ENCODE measurements around the gene MET. TPM values are rescaled to one million over a fixed set of nuclear protein-coding genes. Genes with fewer than 3 reads are reported as not detected.
A peak's percentile ranks its signal among the peaks of the same experiment; 100 is the strongest.

MET gene
- total RNA-seq, 1 experiment from 2014 or later = 242 TPM

DNA sequence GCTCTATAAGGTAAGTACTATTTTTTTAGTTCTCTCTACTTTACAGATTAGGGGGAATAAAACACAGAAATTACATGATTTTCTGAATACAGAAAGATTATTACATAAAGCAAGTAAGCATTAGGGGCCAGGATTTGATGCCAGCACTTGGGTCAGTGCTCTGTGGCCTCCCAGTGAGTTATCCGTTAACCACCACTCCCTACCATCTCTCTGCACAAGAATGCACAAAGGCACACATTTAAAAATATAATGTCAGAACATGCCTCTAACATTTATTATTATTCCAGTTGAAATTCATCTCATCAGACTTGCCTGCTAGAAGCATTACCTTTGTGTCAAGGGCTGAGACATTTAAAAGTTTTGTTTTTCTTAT, 59.0 kb downstream of the MET start:
- CTCF ChIA-PET = interaction anchor here (0.6 kb wide), 1 partner anchor 128 kb away, joined by 3 read pairs; no protein-coding TSS in a partner anchor
- BruUV-seq (replicated peaks) = no TSS peak
- Mint-ChIP-seq H3K9me3 (ENCODE audit: low read depth, unreplicated experiment) (no peaks in the 10 kb centered on the region), H3K27ac (ENCODE audit: unreplicated experiment) (peak overlapping the region; percentile 77), H3K4me3 (ENCODE audit: low read depth, unreplicated experiment) (no peak overlapping the region), H3K27me3 (ENCODE audit: unreplicated experiment) (no peaks in the 10 kb centered on the region), H3K36me3 (ENCODE audit: insufficient read depth, unreplicated experiment) (peaks cover 28% of the 10 kb centered on the region), H3K4me1 (ENCODE audit: low read depth, unreplicated experiment) (peaks cover 75% of the 10 kb centered on the region)
- TF ChIP-seq, protein P1, sequence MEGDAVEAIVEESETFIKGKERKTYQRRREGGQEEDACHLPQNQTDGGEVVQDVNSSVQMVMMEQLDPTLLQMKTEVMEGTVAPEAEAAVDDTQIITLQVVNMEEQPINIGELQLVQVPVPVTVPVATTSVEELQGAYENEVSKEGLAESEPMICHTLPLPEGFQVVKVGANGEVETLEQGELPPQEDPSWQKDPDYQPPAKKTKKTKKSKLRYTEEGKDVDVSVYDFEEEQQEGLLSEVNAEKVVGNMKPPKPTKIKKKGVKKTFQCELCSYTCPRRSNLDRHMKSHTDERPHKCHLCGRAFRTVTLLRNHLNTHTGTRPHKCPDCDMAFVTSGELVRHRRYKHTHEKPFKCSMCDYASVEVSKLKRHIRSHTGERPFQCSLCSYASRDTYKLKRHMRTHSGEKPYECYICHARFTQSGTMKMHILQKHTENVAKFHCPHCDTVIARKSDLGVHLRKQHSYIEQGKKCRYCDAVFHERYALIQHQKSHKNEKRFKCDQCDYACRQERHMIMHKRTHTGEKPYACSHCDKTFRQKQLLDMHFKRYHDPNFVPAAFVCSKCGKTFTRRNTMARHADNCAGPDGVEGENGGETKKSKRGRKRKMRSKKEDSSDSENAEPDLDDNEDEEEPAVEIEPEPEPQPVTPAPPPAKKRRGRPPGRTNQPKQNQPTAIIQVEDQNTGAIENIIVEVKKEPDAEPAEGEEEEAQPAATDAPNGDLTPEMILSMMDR (IDR thresholded peaks at IDR 0.05; ENCODE audit: unreplicated experiment) = no peak
- DNase-seq = no peak
- intact Hi-C loops (cut with micrococcal nuclease; ENCODE audit: unreplicated experiment) = no loop called here

DNA sequence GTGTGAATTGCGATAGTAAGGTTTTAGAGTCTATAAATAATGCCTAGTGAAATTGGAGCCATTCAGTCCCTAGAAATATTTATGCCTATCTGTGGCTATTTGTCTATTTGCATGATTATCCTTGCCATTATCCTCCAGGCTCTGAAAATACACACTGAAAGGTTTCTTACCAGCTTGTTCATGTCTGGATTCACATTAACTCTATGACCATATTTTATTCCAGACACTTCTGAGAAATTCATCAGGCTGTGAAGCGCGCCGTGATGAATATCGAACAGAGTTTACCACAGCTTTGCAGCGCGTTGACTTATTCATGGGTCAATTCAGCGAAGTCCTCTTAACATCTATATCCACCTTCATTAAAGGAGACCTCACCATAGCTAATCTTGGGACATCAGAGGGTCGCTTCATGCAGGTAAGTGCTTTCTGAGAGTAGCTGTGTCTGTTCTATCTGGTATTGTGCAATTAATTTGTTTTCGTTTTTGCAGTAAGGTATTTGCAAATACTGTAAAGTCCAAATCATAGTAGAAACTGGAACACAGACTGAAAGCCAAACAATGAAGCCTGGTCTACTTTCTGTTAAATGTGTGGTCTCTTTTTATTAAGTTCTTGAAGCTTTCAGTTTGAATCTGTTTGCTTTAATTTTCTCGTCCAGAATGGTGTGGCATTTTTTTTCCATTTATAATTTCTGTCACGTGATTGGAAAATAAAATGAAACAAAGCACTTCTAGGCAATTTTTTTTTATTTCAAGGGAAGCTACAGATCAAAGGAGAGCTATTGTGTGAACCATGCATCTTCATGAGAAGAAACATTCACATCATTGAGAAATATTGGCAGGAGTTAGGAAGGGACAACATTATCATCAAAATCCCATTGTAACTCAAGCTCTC, 59.7 kb downstream of the MET start:
- Mint-ChIP-seq H3K27me3 (ENCODE audit: unreplicated experiment) (no peaks in the 10 kb centered on the region), H3K4me3 (ENCODE audit: low read depth, unreplicated experiment) (no peak overlapping the region), H3K36me3 (ENCODE audit: insufficient read depth, unreplicated experiment) (peaks cover 24% of the 10 kb centered on the region), H3K27ac (ENCODE audit: unreplicated experiment) (no peak overlapping the region), H3K9me3 (ENCODE audit: low read depth, unreplicated experiment) (no peaks in the 10 kb centered on the region), H3K4me1 (ENCODE audit: low read depth, unreplicated experiment) (peaks cover 68% of the 10 kb centered on the region)
- DNase-seq = no peak
- BruUV-seq (replicated peaks) = no TSS peak
- CTCF ChIA-PET = no interaction called here
- intact Hi-C loops (cut with micrococcal nuclease; ENCODE audit: unreplicated experiment) = no loop called here
- TF ChIP-seq, protein P1 (IDR thresholded peaks at IDR 0.05; ENCODE audit: unreplicated experiment) = no peak

DNA sequence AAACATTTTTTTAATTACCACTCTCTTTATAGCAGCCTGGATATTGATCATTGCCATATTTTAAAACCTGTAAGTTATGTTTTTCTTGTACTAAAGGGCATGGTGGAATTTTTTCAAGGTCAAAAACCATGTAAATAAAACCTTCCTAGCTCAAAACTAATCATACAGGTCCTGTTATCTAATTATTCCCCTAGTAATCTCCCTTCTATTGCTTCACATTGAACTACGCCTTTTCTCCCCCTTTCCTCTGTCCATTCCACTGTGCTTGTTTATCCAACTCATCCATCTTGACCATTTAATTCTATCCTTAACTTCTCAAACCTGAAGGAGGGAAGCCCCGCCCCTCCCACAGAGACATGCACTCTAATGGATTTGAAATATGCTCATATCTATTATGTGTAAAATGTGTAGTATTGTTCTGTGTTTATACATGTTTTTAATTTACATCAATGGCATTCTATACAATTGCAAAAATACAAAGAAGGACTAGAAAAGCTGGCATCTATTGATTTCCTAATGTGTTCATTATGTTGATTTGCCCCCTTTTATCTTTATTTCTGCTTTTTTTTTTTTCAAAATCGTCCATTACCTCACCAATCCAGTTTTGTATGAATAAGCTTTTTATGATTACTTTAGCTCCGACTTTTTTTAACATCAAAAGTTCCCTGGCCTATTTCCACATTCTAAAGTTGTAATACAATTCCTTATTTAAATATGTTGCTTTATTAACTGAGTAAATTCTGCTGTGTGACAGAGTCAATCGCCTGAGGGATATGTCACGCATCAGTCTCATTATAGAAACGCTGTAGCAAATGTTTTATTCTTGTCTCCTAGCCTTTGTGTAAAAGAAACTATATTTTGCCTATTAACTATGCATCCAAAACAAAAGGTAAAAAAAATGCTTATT, 61.0 kb downstream of the MET start:
- BruUV-seq (replicated peaks) = no TSS peak
- peak overlapping the region; percentile 43 for H3K27ac Mint-ChIP-seq (ENCODE audit: unreplicated experiment)
- peaks cover 34% of the 10 kb centered on the region for H3K36me3 Mint-ChIP-seq (ENCODE audit: insufficient read depth, unreplicated experiment)
- CTCF ChIA-PET = no interaction called here
- no peak overlapping the region for H3K4me3 Mint-ChIP-seq (ENCODE audit: low read depth, unreplicated experiment)
- H3K9me3 Mint-ChIP-seq (ENCODE audit: low read depth, unreplicated experiment) = no peaks in the 10 kb centered on the region
- peaks cover 54% of the 10 kb centered on the region for H3K4me1 Mint-ChIP-seq (ENCODE audit: low read depth, unreplicated experiment)
- DNase-seq = no peak
- H3K27me3 Mint-ChIP-seq (ENCODE audit: unreplicated experiment) = no peaks in the 10 kb centered on the region
- intact Hi-C loops (cut with micrococcal nuclease; ENCODE audit: unreplicated experiment) = no loop called here
- TF ChIP-seq, protein P1 (IDR thresholded peaks at IDR 0.05; ENCODE audit: unreplicated experiment) = no peak

DNA sequence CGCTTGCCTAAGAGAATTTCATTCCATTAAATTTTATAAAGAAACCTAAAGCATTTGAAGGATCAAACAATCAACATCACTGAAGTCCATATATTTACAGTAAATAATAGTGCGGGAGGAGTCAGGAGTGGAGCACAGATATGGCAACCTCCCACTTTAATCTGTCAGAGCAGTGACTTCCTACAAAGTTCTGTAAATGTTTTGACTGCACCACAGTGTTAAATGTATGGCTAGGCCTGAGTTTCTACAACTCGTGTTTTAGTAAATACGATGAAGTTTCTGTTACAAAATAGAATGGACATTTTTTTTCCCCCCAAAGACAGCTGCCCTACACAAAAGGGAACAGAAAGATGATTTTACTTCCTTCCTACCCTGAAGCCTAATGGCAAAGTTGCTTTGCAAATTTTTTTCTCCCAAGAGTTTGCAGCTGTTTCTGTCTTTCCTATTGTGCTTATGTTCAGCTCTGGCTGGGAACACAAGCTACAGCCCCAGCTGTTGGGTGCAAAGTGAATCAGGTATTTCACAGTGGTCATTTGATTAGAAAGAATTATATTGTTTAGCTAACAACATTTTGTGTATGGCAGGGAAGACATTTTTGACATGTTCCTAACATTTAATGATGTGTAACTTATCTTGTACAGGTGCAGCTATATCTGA, 62.1 kb downstream of the MET start:
- no peaks in the 10 kb centered on the region for H3K27me3 Mint-ChIP-seq (ENCODE audit: unreplicated experiment)
- CTCF ChIA-PET = no interaction called here
- H3K27ac Mint-ChIP-seq (ENCODE audit: unreplicated experiment) = no peak overlapping the region
- peaks cover 49% of the 10 kb centered on the region for H3K4me1 Mint-ChIP-seq (ENCODE audit: low read depth, unreplicated experiment)
- no peak for DNase-seq
- no peaks in the 10 kb centered on the region for H3K9me3 Mint-ChIP-seq (ENCODE audit: low read depth, unreplicated experiment)
- intact Hi-C loops (cut with micrococcal nuclease; ENCODE audit: unreplicated experiment) = no loop called here
- no peak overlapping the region for H3K4me3 Mint-ChIP-seq (ENCODE audit: low read depth, unreplicated experiment)
- TF ChIP-seq, protein P1 (IDR thresholded peaks at IDR 0.05; ENCODE audit: unreplicated experiment) = no peak
- BruUV-seq (replicated peaks) = TSS peak; percentile 10
- H3K36me3 Mint-ChIP-seq (ENCODE audit: insufficient read depth, unreplicated experiment) = peaks cover 36% of the 10 kb centered on the region

Data from Calu3 (cell line).